Esophagus muscularis mucosa (tissue), 4 donors: Measurements from ENCODE around the gene NPB. TPM values are rescaled to one million over a fixed set of nuclear protein-coding genes. Genes with fewer than 3 reads are reported as not detected.

Source experiments
- DNase-seq: peaks from one replicate; pipeline ENCODE4 v3.0.0-alpha.2; 2017; ENCODE audit errors: extremely low spot score
- H3K27ac ChIP-seq, 4 donors: fragments of 200-600 bp; sonication (generic); replicated peaks in 1 of 4; 1 replicate in 3 of 4; 2 replicates in 1 of 4; pipeline ENCODE4 v1.5.1; 2016 to 2019; ENCODE audit warnings: mild to moderate bottlenecking in 1 of 4
- H3K27me3 ChIP-seq, 4 donors: fragments of 200-600 bp; sonication (generic); one replicate each; pipeline versions ENCODE4 v1.5.1 to v1.6.0; 2016 to 2019
- H3K36me3 ChIP-seq, 4 donors: fragments of 200-600 bp; sonication (generic); one replicate each; pipeline ENCODE4 v1.5.1; 2016 to 2019
- H3K4me1 ChIP-seq, 4 donors: fragments of 200-600 bp; sonication (generic); one replicate each; pipeline ENCODE4 v1.5.1; 2016 to 2019
- H3K4me3 ChIP-seq, 4 donors: fragments of 200-600 bp; sonication (generic); 1 replicate in 2 of 4; 2 replicates in 2 of 4; pipeline ENCODE4 v1.5.1; 2016 to 2019; ENCODE audit warnings: mild to moderate bottlenecking in 4 of 4, moderate library complexity in 1 of 4
- H3K9me3 ChIP-seq, 4 donors: fragments of 200-600 bp; sonication (generic); 1 replicate in 3 of 4; 2 replicates in 1 of 4; pipeline ENCODE4 v1.5.1; 2016 to 2019
- CTCF ChIP-seq, 3 experiments: fragments of 200-600 bp in 2 of 3; fragments of 450-650 bp in 1 of 3; sonication (generic) in 2 of 3; IDR thresholded peaks; one replicate each; pipeline ENCODE4 v1.5.1; 2017 to 2019; ENCODE audit warnings: antibody characterized with exemption in 3 of 3, mild to moderate bottlenecking in 2 of 3, moderate library complexity in 1 of 3
- EP300 ChIP-seq: sonication (generic); formaldehyde crosslinking; IDR thresholded peaks from one replicate; pipeline ENCODE4 v1.6.1; 2017; ENCODE audit warnings: antibody characterized with exemption
- POLR2A ChIP-seq: fragments of 450-650 bp; IDR thresholded peaks from one replicate; pipeline ENCODE4 v1.6.1; 2017; ENCODE audit warnings: antibody characterized with exemption, moderate library complexity, mild to moderate bottlenecking, low read depth
- POLR2AphosphoS5 ChIP-seq, 2 donors: sonication (generic); formaldehyde crosslinking; IDR thresholded peaks; one replicate each; pipeline ENCODE4 v1.6.1; 2017; ENCODE audit warnings: antibody characterized with exemption in 2 of 2
- WGBS: methylation state at CpG from one replicate; pipeline ENCODE4 v1.1.5; 2018; 5-methylcytosine and 5-hydroxymethylcytosine counted together
- intact Hi-C: fragments of 100-400 bp; cut with DNase I; formaldehyde crosslinking; loops from one replicate; pipeline ENCODE4 v1.15.1; 2023
- total RNA-seq, 4 donors: library from RNA; depleted of rRNA; stranded (reverse); fragments of >200 nt; gene quantifications; one replicate each; pipeline versions ENCODE4 v1.1.0 to v1.2.1, GENCODE V29; 2016

The NPB gene
- total RNA-seq, 4 donors from 2014 or later, result 0.78 to 1.8 TPM; not detected in 2

- peaks cover 12 to 43% (median 27%) of the 10 kb centered on the region in 4 donors for H3K36me3 ChIP-seq
- DNase-seq, result no peak
- no peak overlapping the region for H3K4me3 ChIP-seq
- no peaks in the 10 kb centered on the region for H3K9me3 ChIP-seq
- H3K27ac ChIP-seq, result peak overlapping the region in 1 of 4 donors; percentile 11
- peaks cover 57 to 76% (median 64%) of the 10 kb centered on the region in 4 donors for H3K4me1 ChIP-seq
- WGBS, result 76% methylated on average over 7 of the region's 9 CpGs
- TF ChIP-seq EP300 (no peak), CTCF (IDR thresholded peaks at IDR 0.05) (no peak), POLR2A (no peak), POLR2AphosphoS5 (IDR thresholded peaks at IDR 0.05) (no peak)
- H3K27me3 ChIP-seq, result no peaks in the 10 kb centered on the region
- intact Hi-C loops, result loop anchor here (5.0 kb wide), 1 partner anchor 53 kb away; the partner anchor contains the start of gene SIRT7
These were observed 37.9 kb upstream of the NPB start for GRCh38 chr17:81863833-81864768.

GRCh38 chr17:81865358-81865732 is 36.7 kb upstream of the NPB start:
- 94% methylated on average over 8 of the region's 8 CpGs for WGBS
- H3K27ac ChIP-seq, result peak overlapping the region in 2 of 4 donors; percentile 9 to 34
- no peaks in the 10 kb centered on the region for H3K9me3 ChIP-seq
- intact Hi-C loops, result no loop called here
- peaks cover 61 to 79% (median 68%) of the 10 kb centered on the region in 4 donors for H3K4me1 ChIP-seq
- peaks cover 17 to 51% (median 34%) of the 10 kb centered on the region in 4 donors for H3K36me3 ChIP-seq
- no peak overlapping the region for H3K4me3 ChIP-seq
- DNase-seq, result no peak
- TF ChIP-seq CTCF (IDR thresholded peaks at IDR 0.05) (no peak), POLR2A (no peak), EP300 (no peak), POLR2AphosphoS5 (IDR thresholded peaks at IDR 0.05) (no peak)
- no peaks in the 10 kb centered on the region for H3K27me3 ChIP-seq

- WGBS, result 73% methylated on average over 13 of the region's 18 CpGs
- TF ChIP-seq POLR2AphosphoS5 (IDR thresholded peaks at IDR 0.05) (peak in 1 of 2 donors; percentile 19), CTCF (IDR thresholded peaks at IDR 0.05) (no peak)
- Histone ChIP-seq H3K36me3 (peaks cover 17 to 51% (median 34%) of the 10 kb centered on the region in 4 donors), H3K4me3 (no peak overlapping the region), H3K4me1 (peaks cover 61 to 83% (median 69%) of the 10 kb centered on the region in 4 donors), H3K27ac (peak overlapping the region; percentile 9 to 99 (median 22)), H3K9me3 (no peaks in the 10 kb centered on the region), H3K27me3 (no peaks in the 10 kb centered on the region)
- no peak for DNase-seq
- intact Hi-C loops, result no loop called here
These were observed 36.2 kb upstream of the NPB start for GRCh38 chr17:81865733-81866439.

- Histone ChIP-seq H3K27ac (peak overlapping the region; percentile 97 to 99 (median 99)), H3K4me3 (no peak overlapping the region), H3K36me3 (peaks cover 17 to 51% (median 34%) of the 10 kb centered on the region in 4 donors), H3K4me1 (peaks cover 57 to 79% (median 66%) of the 10 kb centered on the region in 4 donors), H3K9me3 (no peaks in the 10 kb centered on the region), H3K27me3 (no peaks in the 10 kb centered on the region)
- TF ChIP-seq CTCF (IDR thresholded peaks at IDR 0.05) (no peak), POLR2AphosphoS5 (IDR thresholded peaks at IDR 0.05) (peak in 1 of 2 donors; percentile 5), EP300 (no peak), POLR2A (no peak)
- no peak for DNase-seq
- 65% methylated on average over 12 of the region's 18 CpGs for WGBS
- intact Hi-C loops, result no loop called here
These were observed 35.4 kb upstream of the NPB start for GRCh38 chr17:81866440-81867169.
